Neural progenitor cell (in vitro differentiated cells): Measurements from ENCODE around the gene ITPR1.

Experiments
- EZH2 ChIP-seq: fragments of 200-600 bp; sonication (generic); IDR thresholded peaks from 2 replicates; pipeline ENCODE4 v1.6.1; 2017; ENCODE audit warnings: antibody characterized with exemption, mild to moderate bottlenecking, moderate library complexity
- TF ChIP-seq, protein P1 (sequence below): fragments of 200-600 bp; sonication (generic); IDR thresholded peaks from 2 replicates; pipeline ENCODE4 v1.5.1; 2017; ENCODE audit warnings: antibody characterized with exemption, mild to moderate bottlenecking

DNA sequence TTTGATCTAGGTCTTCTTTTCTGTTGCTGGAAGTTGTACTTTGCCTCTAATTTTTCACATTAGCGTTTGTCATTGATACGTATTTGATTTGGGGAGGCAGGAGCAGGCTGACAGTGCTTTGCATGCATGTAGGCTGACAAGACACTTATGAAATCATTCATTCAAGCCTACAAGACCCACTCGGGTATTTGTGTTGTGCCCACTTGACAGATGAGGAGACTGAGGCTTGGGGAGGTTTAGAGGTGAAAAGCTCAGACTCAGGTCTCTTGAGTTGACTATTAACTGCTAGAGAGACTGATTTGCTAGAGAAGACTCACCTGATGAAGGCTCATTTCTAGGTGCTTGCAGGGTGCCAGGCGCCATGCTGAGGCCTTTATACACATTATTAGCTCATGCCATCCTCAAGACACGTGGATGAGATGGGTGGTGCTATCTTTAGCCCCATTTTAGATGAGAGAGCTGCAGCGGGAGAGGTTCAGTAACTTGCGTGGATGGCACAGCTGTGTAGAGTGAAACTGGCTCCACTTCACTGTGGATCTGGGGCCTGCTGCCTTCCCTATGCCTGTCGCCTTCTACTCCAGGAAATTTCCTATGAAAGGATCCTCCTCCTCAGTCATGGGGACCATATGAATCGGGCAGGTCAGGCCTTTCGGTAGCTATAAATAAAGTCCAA is 192.7 kb downstream of the ITPR1 start:
- TF ChIP-seq, protein P1, sequence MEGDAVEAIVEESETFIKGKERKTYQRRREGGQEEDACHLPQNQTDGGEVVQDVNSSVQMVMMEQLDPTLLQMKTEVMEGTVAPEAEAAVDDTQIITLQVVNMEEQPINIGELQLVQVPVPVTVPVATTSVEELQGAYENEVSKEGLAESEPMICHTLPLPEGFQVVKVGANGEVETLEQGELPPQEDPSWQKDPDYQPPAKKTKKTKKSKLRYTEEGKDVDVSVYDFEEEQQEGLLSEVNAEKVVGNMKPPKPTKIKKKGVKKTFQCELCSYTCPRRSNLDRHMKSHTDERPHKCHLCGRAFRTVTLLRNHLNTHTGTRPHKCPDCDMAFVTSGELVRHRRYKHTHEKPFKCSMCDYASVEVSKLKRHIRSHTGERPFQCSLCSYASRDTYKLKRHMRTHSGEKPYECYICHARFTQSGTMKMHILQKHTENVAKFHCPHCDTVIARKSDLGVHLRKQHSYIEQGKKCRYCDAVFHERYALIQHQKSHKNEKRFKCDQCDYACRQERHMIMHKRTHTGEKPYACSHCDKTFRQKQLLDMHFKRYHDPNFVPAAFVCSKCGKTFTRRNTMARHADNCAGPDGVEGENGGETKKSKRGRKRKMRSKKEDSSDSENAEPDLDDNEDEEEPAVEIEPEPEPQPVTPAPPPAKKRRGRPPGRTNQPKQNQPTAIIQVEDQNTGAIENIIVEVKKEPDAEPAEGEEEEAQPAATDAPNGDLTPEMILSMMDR, result no peak
- no peak for TF ChIP-seq EZH2
